ENCODE measurements around the gene MLC1.

DNA sequence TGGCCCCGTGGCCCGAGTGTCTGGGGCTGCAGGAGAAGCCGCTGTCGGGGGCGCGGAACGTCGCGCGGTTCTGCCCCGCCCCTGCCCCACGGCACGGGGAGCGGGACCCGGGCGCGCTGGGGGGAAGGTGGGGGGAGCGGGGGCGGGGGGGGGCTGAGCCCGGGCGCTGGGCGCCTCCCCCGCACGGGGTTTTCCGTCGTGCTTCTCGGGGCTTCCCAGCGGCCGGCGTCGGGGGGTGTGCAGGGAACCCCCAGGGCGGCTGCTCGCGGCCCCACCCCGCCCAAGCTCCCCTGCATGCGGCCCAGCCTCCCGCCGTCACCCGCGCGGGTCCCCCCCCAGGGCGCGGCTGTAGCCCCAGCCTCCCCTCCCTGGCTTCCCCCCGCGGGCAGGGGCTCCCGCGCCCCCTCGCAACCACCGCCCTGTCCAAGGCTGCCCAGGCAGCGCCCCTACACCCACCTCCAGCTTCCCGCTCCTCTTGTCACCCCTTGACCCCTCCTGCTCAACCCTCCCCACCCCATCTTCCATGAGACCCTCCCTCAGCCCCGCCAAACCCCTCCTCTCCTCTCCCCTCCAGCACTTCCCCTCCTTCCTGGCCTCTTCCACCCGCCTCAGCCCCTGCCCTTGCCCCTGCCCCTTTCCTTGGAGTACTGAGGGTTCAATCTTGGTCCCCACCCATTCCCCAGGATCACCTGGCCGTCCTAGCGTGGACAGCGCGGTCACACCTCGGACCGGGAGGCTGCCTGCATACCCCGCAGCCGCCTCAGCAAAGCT lies 74.4 kb downstream of the MLC1 start:
- TF ChIP-seq, protein P1, sequence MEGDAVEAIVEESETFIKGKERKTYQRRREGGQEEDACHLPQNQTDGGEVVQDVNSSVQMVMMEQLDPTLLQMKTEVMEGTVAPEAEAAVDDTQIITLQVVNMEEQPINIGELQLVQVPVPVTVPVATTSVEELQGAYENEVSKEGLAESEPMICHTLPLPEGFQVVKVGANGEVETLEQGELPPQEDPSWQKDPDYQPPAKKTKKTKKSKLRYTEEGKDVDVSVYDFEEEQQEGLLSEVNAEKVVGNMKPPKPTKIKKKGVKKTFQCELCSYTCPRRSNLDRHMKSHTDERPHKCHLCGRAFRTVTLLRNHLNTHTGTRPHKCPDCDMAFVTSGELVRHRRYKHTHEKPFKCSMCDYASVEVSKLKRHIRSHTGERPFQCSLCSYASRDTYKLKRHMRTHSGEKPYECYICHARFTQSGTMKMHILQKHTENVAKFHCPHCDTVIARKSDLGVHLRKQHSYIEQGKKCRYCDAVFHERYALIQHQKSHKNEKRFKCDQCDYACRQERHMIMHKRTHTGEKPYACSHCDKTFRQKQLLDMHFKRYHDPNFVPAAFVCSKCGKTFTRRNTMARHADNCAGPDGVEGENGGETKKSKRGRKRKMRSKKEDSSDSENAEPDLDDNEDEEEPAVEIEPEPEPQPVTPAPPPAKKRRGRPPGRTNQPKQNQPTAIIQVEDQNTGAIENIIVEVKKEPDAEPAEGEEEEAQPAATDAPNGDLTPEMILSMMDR (tag by site-specific recombination; IDR thresholded peaks at IDR 0.05), result no peak
- TF ChIP-seq ZBTB7A (tag by site-specific recombination; IDR thresholded peaks at IDR 0.05; ENCODE audit: low read depth) (no peak), ZNF121 (tag by site-specific recombination; IDR thresholded peaks at IDR 0.05) (no peak), ZNF530 (tag by site-specific recombination; IDR thresholded peaks at IDR 0.05; ENCODE audit: low read depth) (no peak), ZNF133 (tag by site-specific recombination; IDR thresholded peaks at IDR 0.05) (no peak), TCF7L2 (IDR thresholded peaks at IDR 0.05; ENCODE audit: borderline replicate concordance, low read depth, low read length) (no peak), ZNF785 (tag by site-specific recombination; IDR thresholded peaks at IDR 0.05) (no peak), ZNF274 (IDR thresholded peaks at IDR 0.05; ENCODE audit: low read length) (no peak), ZNF274 (tag by site-specific recombination; IDR thresholded peaks at IDR 0.05; ENCODE audit: borderline replicate concordance) (no peak), ZNF830 (tag by site-specific recombination; IDR thresholded peaks at IDR 0.05; ENCODE audit: low read depth) (no peak), ZNF155 (tag by site-specific recombination; IDR thresholded peaks at IDR 0.05) (no peak)
- TF ChIP-seq, protein P2, sequence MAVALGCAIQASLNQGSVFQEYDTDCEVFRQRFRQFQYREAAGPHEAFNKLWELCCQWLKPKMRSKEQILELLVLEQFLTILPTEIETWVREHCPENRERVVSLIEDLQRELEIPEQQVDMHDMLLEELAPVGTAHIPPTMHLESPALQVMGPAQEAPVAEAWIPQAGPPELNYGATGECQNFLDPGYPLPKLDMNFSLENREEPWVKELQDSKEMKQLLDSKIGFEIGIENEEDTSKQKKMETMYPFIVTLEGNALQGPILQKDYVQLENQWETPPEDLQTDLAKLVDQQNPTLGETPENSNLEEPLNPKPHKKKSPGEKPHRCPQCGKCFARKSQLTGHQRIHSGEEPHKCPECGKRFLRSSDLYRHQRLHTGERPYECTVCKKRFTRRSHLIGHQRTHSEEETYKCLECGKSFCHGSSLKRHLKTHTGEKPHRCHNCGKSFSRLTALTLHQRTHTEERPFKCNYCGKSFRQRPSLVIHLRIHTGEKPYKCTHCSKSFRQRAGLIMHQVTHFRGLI (tag by site-specific recombination; IDR thresholded peaks at IDR 0.05), result no peak
- TF ChIP-seq, protein P3, sequence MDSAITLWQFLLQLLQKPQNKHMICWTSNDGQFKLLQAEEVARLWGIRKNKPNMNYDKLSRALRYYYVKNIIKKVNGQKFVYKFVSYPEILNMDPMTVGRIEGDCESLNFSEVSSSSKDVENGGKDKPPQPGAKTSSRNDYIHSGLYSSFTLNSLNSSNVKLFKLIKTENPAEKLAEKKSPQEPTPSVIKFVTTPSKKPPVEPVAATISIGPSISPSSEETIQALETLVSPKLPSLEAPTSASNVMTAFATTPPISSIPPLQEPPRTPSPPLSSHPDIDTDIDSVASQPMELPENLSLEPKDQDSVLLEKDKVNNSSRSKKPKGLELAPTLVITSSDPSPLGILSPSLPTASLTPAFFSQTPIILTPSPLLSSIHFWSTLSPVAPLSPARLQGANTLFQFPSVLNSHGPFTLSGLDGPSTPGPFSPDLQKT (IDR thresholded peaks at IDR 0.05; ENCODE audit: borderline replicate concordance, low read depth, low read length), result no peak

Measured in HEK293 (cell line).